H1 (cell line): Measurements from ENCODE around the gene FGGY. TPM values are rescaled to one million over a fixed set of nuclear protein-coding genes. Genes with fewer than 3 reads are reported as not detected.

Source experiments
- BCL11A ChIP-seq, 2 experiments: IDR thresholded peaks; one replicate each; pipeline ENCODE4 v1.6.1; 2011; ENCODE audit warnings: low read depth in 2 of 2, low read length in 2 of 2, mild to moderate bottlenecking in 2 of 2
- BRCA1 ChIP-seq: IDR thresholded peaks from 2 replicates; pipeline ENCODE4 v1.6.1; 2012; ENCODE audit warnings: low read depth, low read length, improper control_type of control experiment
- CHD7 ChIP-seq: fragments of 300-600 bp; sonication (generic); IDR thresholded peaks from 2 replicates; pipeline ENCODE4 v1.7.1; 2012; ENCODE audit warnings: low read length, moderate library complexity, mild to moderate bottlenecking, inconsistent platforms; ENCODE audit not compliant: insufficient replicate concordance
- JUN ChIP-seq: IDR thresholded peaks from 2 replicates; pipeline ENCODE4 v1.6.1; 2011; ENCODE audit warnings: low read depth, mild to moderate bottlenecking, improper control_type of control experiment, low read length
- KDM1A ChIP-seq: fragments of 200-600, 300-600 bp; sonication (generic); IDR thresholded peaks from 2 replicates; pipeline ENCODE4 v1.7.1; 2016; ENCODE audit warnings: mild to moderate bottlenecking, low read length, borderline replicate concordance
- NANOG ChIP-seq: IDR thresholded peaks from 2 replicates; pipeline ENCODE4 v1.6.1; 2011; ENCODE audit warnings: low read length, low read depth, mild to moderate bottlenecking, inconsistent platforms; ENCODE audit not compliant: insufficient read depth, poor library complexity, severe bottlenecking
- PHF8 ChIP-seq: fragments of 200-600 bp; sonication (generic); conservative IDR thresholded peaks from 2 replicates; pipeline ENCODE4 v1.7.1; 2012; ENCODE audit warnings: low read depth, mild to moderate bottlenecking, inconsistent platforms, low read length, moderate library complexity
- POLR2AphosphoS5 ChIP-seq: IDR thresholded peaks from 2 replicates; pipeline ENCODE4 v1.6.1; 2011; ENCODE audit warnings: low read depth, low read length
- POU5F1 ChIP-seq: IDR thresholded peaks from 2 replicates; pipeline ENCODE4 v1.6.1; 2011; ENCODE audit warnings: low read depth, mild to moderate bottlenecking, low read length, moderate library complexity
- TAF1 ChIP-seq: IDR thresholded peaks from 2 replicates; pipeline ENCODE4 v1.6.1; 2011; ENCODE audit warnings: mild to moderate bottlenecking, low read depth, low read length
- polyA plus RNA-seq, 7 experiments: library from polyadenylated mRNA; depleted of rRNA in 3 of 7; stranded (reverse) in 5 of 7; unstranded in 2 of 7; fragments of >200 nt in 5 of 7; fragments of 200-250 nt in 2 of 7; gene quantifications; 1 replicate in 5 of 7; 2 replicates in 1 of 7; 4 replicates in 1 of 7; pipeline versions ENCODE4 v1.2.1 to v1.2.3, GENCODE V29; 2011 to 2013; ENCODE audit warnings: missing spikeins in 2 of 7, mixed read lengths in 2 of 7
- total RNA-seq: library from RNA; stranded (reverse); fragmentation: NEBNext Ultra II Directional; extraction: Animal tissue kit (Norgen Biotek cat#: 25700); gene quantifications from 2 replicates; pipeline ENCODE4 v1.2.1, GENCODE V29; 2021

The FGGY gene
- total and polyA plus RNA-seq, 2 of the 8 experiments (the other 6 are each of a cell fraction or from before 2014, with no cell fraction given): 10.3 to 12.5 TPM

DNA sequence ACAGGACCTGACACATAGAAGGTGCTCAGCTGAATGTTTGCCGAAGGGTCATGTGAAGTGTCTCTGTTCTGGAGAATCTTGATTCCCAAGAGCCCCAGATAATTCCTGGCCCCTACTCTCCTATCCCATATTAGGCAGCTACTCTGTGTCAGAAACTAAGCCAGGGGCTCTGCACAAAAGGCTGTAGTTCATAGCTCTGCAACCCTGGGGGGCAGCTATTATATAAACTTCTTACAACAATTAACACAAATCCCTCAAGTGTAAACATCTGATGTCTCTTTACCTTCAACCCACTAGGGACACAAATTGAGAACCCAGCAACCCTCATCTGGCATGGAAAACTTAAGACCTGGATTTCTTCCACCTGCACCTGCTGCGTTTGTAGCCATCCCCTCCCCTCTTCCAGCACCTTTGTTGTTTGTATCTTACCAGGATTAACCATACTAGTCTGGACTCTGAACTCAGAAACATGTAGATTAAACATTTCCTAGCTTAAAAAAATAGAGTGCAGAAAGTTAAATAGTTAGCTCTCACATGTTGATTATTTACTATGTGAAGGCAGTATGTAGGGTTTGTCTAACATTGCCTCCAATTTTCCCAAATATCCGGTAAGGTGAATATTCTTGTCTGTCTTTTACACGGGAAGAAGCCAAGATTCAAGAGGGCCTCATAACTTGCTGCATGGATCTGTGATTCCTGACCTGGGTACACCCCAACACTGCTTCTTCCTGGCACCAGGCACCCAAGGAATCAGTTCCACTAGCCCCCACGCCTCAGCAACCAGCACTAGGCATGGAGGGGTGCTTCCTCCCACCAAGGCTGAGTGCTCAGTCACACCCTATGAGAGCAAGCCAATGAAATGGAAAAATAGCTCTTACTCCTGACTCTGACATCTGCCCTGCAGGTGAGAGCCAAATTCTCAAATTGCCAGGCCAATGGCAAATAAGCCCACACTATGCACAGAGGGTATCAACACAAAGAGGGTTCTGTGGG, 297.2 kb downstream of the FGGY start (continued):
- TF ChIP-seq CHD7 (no peak), POU5F1 (no peak), TAF1 (no peak), BCL11A (IDR thresholded peaks at IDR 0.05; ENCODE audit: low read depth in 2 of 2, low read length in 2 of 2) (no peak), BRCA1 (no peak), PHF8 (no peak), POLR2AphosphoS5 (no peak), JUN (no peak), KDM1A (no peak), NANOG (no peak)
- TF ChIP-seq, all 59 proteins: peak for 0
